ENCODE data around the gene NOL9.

NOL9 gene

DNA sequence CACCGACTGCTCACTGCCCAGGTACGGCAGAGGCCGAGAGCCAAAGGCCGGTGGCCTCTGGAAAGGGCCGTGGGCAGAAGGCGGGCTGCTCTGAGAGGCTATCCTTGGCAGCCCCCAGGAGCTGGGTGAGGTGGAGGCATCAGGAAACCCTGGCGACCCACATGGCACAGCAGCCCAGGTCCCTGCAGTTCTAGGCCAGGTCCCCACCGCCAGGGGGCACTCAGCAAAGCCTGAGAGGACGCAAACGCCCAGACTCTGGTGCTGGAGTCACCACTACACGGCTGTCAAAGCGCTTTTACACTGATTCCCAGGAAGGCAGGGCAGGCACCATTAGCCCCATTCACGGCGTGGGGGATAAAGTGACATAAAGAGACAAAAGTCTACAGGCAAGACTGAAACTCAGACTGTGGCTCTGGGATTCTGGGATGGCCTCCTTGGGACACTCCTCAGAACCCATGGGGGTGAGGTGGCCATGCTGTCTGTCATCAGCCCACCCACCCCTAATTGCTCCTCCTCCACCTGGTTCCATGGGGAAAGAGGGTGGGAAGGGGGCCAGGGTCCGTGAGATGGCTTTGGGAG lies 67.8 kb downstream of the NOL9 start:
- CTCF ChIA-PET, result interaction anchor here (0.7 to 9.6 kb wide), 11 partner anchors 9 to 167 kb away, joined by 3 to 123 read pairs (median 4); no protein-coding TSS in a partner anchor
- DNase-seq (ENCODE audit: extremely low spot score), result peak; percentile 87
- peak; percentile 92 for TF ChIP-seq CTCF (IDR thresholded peaks at IDR 0.05; ENCODE audit: control extremely low read depth, extremely low read depth, low read depth, missing control alignments)
- POLR2A ChIA-PET, result no interaction called here

- DNase-seq (ENCODE audit: extremely low spot score), result no peak
- CTCF ChIA-PET, result interaction anchor here (0.7 to 9.6 kb wide), 10 partner anchors 10 to 168 kb away, joined by 3 to 123 read pairs (median 4); no protein-coding TSS in a partner anchor
- POLR2A ChIA-PET, result no interaction called here
- TF ChIP-seq CTCF (IDR thresholded peaks at IDR 0.05; ENCODE audit: control extremely low read depth, extremely low read depth, low read depth, missing control alignments), result no peak
These were observed 68.9 kb downstream of the NOL9 start for GRCh38 chr1:6485168-6486101.

DNA sequence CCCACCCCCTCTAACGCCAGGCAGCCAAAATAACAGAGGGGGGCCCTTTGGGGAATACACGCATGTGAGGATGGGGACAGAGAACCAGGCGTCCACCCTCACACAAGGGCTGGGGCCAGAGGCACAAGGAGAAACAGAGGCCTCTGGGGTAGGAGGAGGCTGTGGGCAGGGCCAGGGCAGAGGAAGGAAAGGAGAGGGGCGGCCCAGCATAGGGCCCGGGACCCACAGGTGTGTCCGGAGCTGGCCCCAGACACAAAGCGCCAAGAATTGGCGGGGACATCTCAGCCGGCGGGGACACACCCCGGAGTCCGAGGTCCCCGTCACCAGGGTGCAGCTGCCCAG lies 69.5 kb downstream of the NOL9 start:
- TF ChIP-seq CTCF (IDR thresholded peaks at IDR 0.05; ENCODE audit: control extremely low read depth, extremely low read depth, low read depth, missing control alignments), result no peak
- DNase-seq (ENCODE audit: extremely low spot score), result no peak
- ChIA-PET CTCF (interaction anchor here (2.2 to 9.6 kb wide), 2 partner anchors 14 to 161 kb away, joined by 4 to 123 read pairs; no protein-coding TSS in a partner anchor), POLR2A (no interaction called here)

DNA sequence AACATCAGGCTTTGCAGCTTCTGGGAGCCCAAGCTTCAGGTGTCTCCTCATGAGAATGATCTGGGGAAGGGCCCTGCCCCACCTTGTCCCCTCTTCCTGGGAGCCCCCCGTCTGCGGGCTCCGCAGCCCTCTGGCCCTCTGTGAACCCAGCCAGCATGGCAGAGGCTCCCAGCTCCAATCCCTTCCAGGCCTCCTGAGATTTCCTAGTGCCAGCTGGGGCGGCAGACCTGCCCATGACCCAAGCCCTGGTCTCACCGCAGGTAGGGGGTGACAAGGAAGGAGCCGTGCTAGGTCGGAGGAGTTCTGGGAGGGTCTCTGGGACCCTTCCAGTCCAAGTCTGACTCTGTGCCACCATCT lies 70.6 kb downstream of the NOL9 start:
- CTCF ChIA-PET, result interaction anchor here (1.3 to 2.2 kb wide), 2 partner anchors 15 to 163 kb away, joined by 4 read pairs; no protein-coding TSS in a partner anchor

GRCh38 chr1:6483017-6483760 lies 71.1 kb downstream of the NOL9 start:
- ChIA-PET CTCF (interaction anchor here (1.3 to 2.2 kb wide), 2 partner anchors 16 to 164 kb away, joined by 4 read pairs; no protein-coding TSS in a partner anchor), POLR2A (no interaction called here)
- no peak for TF ChIP-seq CTCF (IDR thresholded peaks at IDR 0.05; ENCODE audit: control extremely low read depth, extremely low read depth, low read depth, missing control alignments)
- DNase-seq (ENCODE audit: extremely low spot score), result no peak

More for the DNA sequence above, 70.6 kb downstream of the NOL9 start:
- POLR2A ChIA-PET, result no interaction called here
- no peak for DNase-seq (ENCODE audit: extremely low spot score)
- no peak for TF ChIP-seq CTCF (IDR thresholded peaks at IDR 0.05; ENCODE audit: control extremely low read depth, extremely low read depth, low read depth, missing control alignments)

GRCh38 chr1:6481820-6482219 lies 72.5 kb downstream of the NOL9 start:
- ChIA-PET CTCF (no interaction called here), POLR2A (no interaction called here)
- no peak for DNase-seq (ENCODE audit: extremely low spot score)
- no peak for TF ChIP-seq CTCF (IDR thresholded peaks at IDR 0.05; ENCODE audit: control extremely low read depth, extremely low read depth, low read depth, missing control alignments)
